Parathyroid adenoma (tissue), 2 donors: ENCODE data around the gene LGALS16.

Experiments used
- H2AFZ ChIP-seq: fragments of 300-600 bp; sonication (generic); one replicate; pipeline ENCODE4 v1.7.0; 2017; ENCODE audit warnings: antibody characterized with exemption, mild to moderate bottlenecking
- H3K27ac ChIP-seq: fragments of 300-600 bp; sonication (generic); one replicate; pipeline ENCODE4 v1.7.0; 2017
- H3K27me3 ChIP-seq: fragments of 300-600 bp; sonication (generic); one replicate; pipeline ENCODE4 v1.7.0; 2017; ENCODE audit warnings: low read length; ENCODE audit not compliant: control insufficient read depth, insufficient read depth
- H3K36me3 ChIP-seq: fragments of 300-600 bp; sonication (generic); one replicate; pipeline ENCODE4 v1.7.0; 2017; ENCODE audit warnings: low read length; ENCODE audit not compliant: control insufficient read depth, insufficient read depth
- H3K4me1 ChIP-seq: fragments of 300-600 bp; sonication (generic); one replicate; pipeline ENCODE4 v1.7.0; 2017; ENCODE audit warnings: control low read depth
- H3K4me2 ChIP-seq: fragments of 300-600 bp; sonication (generic); one replicate; pipeline ENCODE4 v1.7.0; 2017; ENCODE audit warnings: low read length
- H3K4me3 ChIP-seq: fragments of 300-600 bp; sonication (generic); one replicate; pipeline ENCODE4 v1.7.0; 2017; ENCODE audit warnings: low read depth, low read length
- H3K79me2 ChIP-seq: fragments of 300-600 bp; sonication (generic); one replicate; pipeline ENCODE4 v1.7.0; 2017; ENCODE audit warnings: control low read depth
- H3K9ac ChIP-seq: fragments of 300-600 bp; sonication (generic); one replicate; pipeline ENCODE4 v1.7.0; 2017; ENCODE audit warnings: mild to moderate bottlenecking
- H3K9me3 ChIP-seq: fragments of 300-600 bp; sonication (generic); one replicate; pipeline ENCODE4 v1.7.0; 2017; ENCODE audit warnings: low read length; ENCODE audit not compliant: control insufficient read depth
- CTCF ChIP-seq: fragments of 300-600 bp; sonication (generic); IDR thresholded peaks from one replicate; pipeline ENCODE4 v1.7.0; 2017; ENCODE audit warnings: antibody characterized with exemption, mild to moderate bottlenecking
- donor health status: primary hyperparathyroidism.

The LGALS16 gene

GRCh38 chr19:39709026-39709872 lies 53.5 kb downstream of the LGALS16 start:
- Histone ChIP-seq H3K27ac (no peak overlapping the region), H3K4me1 (peaks cover under 1% of the 10 kb centered on the region), H3K36me3 (no peaks in the 10 kb centered on the region), H3K79me2 (no peaks in the 10 kb centered on the region), H3K27me3 (no peaks in the 10 kb centered on the region), H3K4me2 (no peak overlapping the region), H3K9ac (no peak overlapping the region), H2AFZ (no peak overlapping the region), H3K4me3 (no peak overlapping the region), H3K9me3 (no peaks in the 10 kb centered on the region)
- TF ChIP-seq CTCF: no peak
